ENCODE results near the gene GCFC2.

Gene GCFC2

GRCh38 chr2:75627902-75628504, 82.7 kb downstream of the GCFC2 start:
- Histone ChIP-seq H3K4me3 (ENCODE audit: low read depth in 1 of 2, low read length in 2 of 2) (no peak overlapping the region), H3K27ac (ENCODE audit: low read length) (no peak overlapping the region)

DNA sequence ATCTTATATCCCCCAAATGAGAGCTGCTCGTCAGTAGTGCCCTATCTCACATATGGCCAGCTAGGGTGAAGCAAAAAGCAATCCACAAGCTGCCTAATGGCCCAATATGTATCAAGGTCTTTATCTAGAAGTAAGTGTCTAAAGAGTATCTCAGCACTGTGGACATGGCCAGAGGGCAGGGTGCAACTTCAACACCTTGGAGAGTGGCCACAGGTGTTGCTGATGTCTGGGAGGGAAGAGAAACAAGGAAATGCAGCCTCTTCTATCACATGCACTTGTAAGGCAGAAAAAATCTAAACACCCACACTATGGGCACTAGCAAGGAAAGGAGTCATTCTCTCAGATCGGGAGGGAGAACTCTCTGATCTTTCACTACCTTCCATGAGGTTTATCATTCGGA, 87.8 kb downstream of the GCFC2 start:
- Histone ChIP-seq H3K27ac (ENCODE audit: low read length) (no peak overlapping the region), H3K4me1 (ENCODE audit: control insufficient read depth in 1 of 2, insufficient read depth in 2 of 2, low read length in 2 of 2) (no peaks in the 10 kb centered on the region), H3K9me3 (ENCODE audit: control insufficient read depth in 1 of 2, low read length in 2 of 2) (no peaks in the 10 kb centered on the region), H3K27me3 (ENCODE audit: low read depth, low read length) (no peaks in the 10 kb centered on the region), H3K4me3 (ENCODE audit: low read depth in 1 of 2, low read length in 2 of 2) (no peak overlapping the region), H3K36me3 (ENCODE audit: control insufficient read depth in 1 of 2, insufficient read depth in 2 of 2, low read length in 2 of 2) (no peaks in the 10 kb centered on the region)

More at GRCh38 chr2:75627902-75628504, 82.7 kb downstream of the GCFC2 start:
- Histone ChIP-seq H3K27me3 (ENCODE audit: low read depth, low read length) (no peaks in the 10 kb centered on the region), H3K4me1 (ENCODE audit: control insufficient read depth in 1 of 2, insufficient read depth in 2 of 2, low read length in 2 of 2) (no peaks in the 10 kb centered on the region), H3K9me3 (ENCODE audit: control insufficient read depth in 1 of 2, low read length in 2 of 2) (no peaks in the 10 kb centered on the region), H3K36me3 (ENCODE audit: control insufficient read depth in 1 of 2, insufficient read depth in 2 of 2, low read length in 2 of 2) (no peaks in the 10 kb centered on the region)

DNA sequence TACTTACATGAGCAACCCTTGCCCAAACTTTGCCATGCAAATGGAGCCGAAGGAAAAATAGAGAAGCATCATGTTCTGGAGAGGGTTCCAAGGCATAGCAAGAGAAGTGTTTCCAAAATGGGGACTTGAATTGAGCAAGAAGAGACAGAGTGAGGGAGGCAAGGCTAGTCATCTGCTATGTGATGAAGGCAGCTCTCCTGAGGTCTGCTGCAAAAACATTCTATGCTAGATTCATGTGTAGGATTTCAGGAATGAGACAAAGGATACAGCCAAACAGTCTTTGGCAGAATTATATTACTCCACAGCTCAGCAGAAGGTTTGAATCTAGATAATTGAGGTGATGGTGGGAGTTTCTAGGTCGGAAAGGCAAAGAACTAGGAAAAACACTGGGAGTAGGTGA, 88.2 kb downstream of the GCFC2 start:
- Histone ChIP-seq H3K36me3 (ENCODE audit: control insufficient read depth in 1 of 2, insufficient read depth in 2 of 2, low read length in 2 of 2) (no peaks in the 10 kb centered on the region), H3K4me1 (ENCODE audit: control insufficient read depth in 1 of 2, insufficient read depth in 2 of 2, low read length in 2 of 2) (no peaks in the 10 kb centered on the region), H3K9me3 (ENCODE audit: control insufficient read depth in 1 of 2, low read length in 2 of 2) (no peaks in the 10 kb centered on the region), H3K27ac (ENCODE audit: low read length) (no peak overlapping the region), H3K27me3 (ENCODE audit: low read depth, low read length) (no peaks in the 10 kb centered on the region), H3K4me3 (ENCODE audit: low read depth in 1 of 2, low read length in 2 of 2) (no peak overlapping the region)

DNA sequence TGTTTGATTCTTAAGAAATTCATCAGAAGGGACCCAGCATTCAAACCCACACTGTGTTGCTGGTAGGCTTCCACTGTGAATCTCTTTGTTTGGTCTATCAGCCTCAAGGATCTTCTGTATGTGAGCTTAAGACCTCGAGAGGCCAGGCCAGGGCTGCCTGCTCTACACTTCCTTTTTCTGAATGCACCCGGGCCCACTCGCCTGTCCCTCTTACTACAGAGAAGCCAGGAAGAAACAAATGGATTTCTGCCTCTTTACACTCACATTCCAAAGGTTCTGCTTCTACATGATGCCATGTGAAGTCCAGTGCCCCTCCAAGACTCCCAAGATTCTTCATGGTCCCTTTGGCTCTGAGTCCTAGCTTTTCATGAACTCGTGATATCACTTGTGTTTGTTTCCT, 89.5 kb downstream of the GCFC2 start:
- no peak overlapping the region for H3K27ac ChIP-seq (ENCODE audit: low read length)
- no peak overlapping the region for H3K4me3 ChIP-seq (ENCODE audit: low read depth in 1 of 2, low read length in 2 of 2)
- no peaks in the 10 kb centered on the region for H3K4me1 ChIP-seq (ENCODE audit: control insufficient read depth in 1 of 2, insufficient read depth in 2 of 2, low read length in 2 of 2)
- peaks cover 0 to 4% of the 10 kb centered on the region in 2 donors for H3K9me3 ChIP-seq (ENCODE audit: control insufficient read depth in 1 of 2, low read length in 2 of 2)
- H3K27me3 ChIP-seq (ENCODE audit: low read depth, low read length): no peaks in the 10 kb centered on the region
- no peaks in the 10 kb centered on the region for H3K36me3 ChIP-seq (ENCODE audit: control insufficient read depth in 1 of 2, insufficient read depth in 2 of 2, low read length in 2 of 2)

DNA sequence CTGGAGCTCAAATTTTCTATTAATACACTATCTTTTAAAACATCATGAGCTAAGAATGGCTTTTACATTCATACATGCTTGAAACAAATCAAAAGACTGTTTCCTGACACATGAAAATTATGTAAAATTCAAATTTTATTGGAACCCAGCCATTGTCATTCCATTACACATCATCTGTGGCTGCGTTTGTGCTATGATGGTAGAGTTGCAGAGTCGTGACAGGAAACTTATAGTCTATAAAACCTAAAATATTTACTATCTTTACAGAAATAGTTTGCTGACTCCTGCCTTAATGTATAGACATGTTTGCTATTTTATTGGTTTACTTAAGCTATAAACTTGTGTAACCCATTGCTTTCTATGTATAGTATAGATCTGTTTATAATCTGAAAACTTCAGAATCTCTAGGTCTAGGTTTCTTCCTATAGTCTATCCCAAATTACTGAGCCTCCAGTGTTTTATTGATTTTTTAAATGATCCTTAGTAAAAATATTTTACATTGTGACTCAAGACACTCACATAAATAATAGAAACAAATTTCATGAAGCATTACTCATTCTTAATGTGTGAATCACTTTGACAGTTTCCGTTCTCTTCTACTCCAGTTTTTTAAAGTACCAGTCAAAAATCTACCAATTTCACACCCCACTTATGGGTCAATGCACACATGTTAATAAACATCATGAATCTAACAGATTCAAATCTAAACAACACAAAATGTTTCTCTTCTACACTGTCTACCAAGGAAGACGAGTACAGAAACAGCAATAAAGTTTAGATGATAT, 90.6 kb downstream of the GCFC2 start:
- no peaks in the 10 kb centered on the region for H3K36me3 ChIP-seq (ENCODE audit: control insufficient read depth in 1 of 2, insufficient read depth in 2 of 2, low read length in 2 of 2)
- peaks cover 0 to 4% of the 10 kb centered on the region in 2 donors for H3K9me3 ChIP-seq (ENCODE audit: control insufficient read depth in 1 of 2, low read length in 2 of 2)
- H3K27me3 ChIP-seq (ENCODE audit: low read depth, low read length): no peaks in the 10 kb centered on the region
- no peaks in the 10 kb centered on the region for H3K4me1 ChIP-seq (ENCODE audit: control insufficient read depth in 1 of 2, insufficient read depth in 2 of 2, low read length in 2 of 2)
- H3K4me3 ChIP-seq (ENCODE audit: low read depth in 1 of 2, low read length in 2 of 2): no peak overlapping the region
- H3K27ac ChIP-seq (ENCODE audit: low read length): no peak overlapping the region

DNA sequence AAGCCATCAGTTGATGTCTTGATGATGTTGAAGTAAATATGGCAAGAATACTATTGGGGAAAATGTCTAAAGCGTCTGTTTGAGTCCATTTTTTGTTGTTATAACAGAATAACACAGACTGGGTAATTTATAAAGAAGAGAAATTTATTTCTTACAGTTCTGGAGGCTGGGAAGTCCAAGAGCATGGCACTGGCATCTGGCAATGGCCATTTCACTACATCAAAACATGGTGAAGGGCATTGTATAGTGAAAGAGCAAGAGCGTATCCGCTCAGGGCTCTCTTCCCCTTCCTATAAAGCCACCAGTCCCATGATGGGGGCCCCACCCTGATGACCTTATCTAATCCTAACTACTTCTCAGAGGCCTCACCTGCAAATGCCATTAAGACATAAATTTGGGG, 93.8 kb downstream of the GCFC2 start:
- H3K4me3 ChIP-seq (ENCODE audit: low read depth in 1 of 2, low read length in 2 of 2): no peak overlapping the region
- H3K27me3 ChIP-seq (ENCODE audit: low read depth, low read length): no peaks in the 10 kb centered on the region
- H3K9me3 ChIP-seq (ENCODE audit: control insufficient read depth in 1 of 2, low read length in 2 of 2): peaks cover 0 to 4% of the 10 kb centered on the region in 2 donors
- H3K27ac ChIP-seq (ENCODE audit: low read length): no peak overlapping the region
- H3K36me3 ChIP-seq (ENCODE audit: control insufficient read depth in 1 of 2, insufficient read depth in 2 of 2, low read length in 2 of 2): no peaks in the 10 kb centered on the region
- no peaks in the 10 kb centered on the region for H3K4me1 ChIP-seq (ENCODE audit: control insufficient read depth in 1 of 2, insufficient read depth in 2 of 2, low read length in 2 of 2)

DNA sequence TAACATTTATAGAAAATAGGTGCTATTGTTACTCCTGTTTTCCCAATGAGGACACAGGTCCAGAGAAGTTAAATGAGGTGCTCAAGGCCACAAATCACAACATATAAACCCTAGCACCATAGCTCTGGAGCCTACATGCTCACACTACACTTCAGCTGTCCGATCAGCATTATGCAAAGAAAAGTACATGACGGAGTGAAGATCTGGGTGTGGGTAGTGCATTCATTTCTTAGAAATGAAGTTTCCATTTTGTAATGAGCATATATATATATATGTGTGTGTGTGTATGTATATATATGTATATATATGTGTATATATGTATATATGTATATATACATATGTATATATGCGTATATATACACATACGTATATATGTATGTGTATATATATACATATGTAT, 94.3 kb downstream of the GCFC2 start:
- Histone ChIP-seq H3K36me3 (ENCODE audit: control insufficient read depth in 1 of 2, insufficient read depth in 2 of 2, low read length in 2 of 2) (no peaks in the 10 kb centered on the region), H3K4me3 (ENCODE audit: low read depth in 1 of 2, low read length in 2 of 2) (no peak overlapping the region), H3K9me3 (ENCODE audit: control insufficient read depth in 1 of 2, low read length in 2 of 2) (peaks cover 0 to 4% of the 10 kb centered on the region in 2 donors), H3K4me1 (ENCODE audit: control insufficient read depth in 1 of 2, insufficient read depth in 2 of 2, low read length in 2 of 2) (no peaks in the 10 kb centered on the region), H3K27me3 (ENCODE audit: low read depth, low read length) (no peaks in the 10 kb centered on the region), H3K27ac (ENCODE audit: low read length) (no peak overlapping the region)

GRCh38 chr2:75614162-75614651, 96.5 kb downstream of the GCFC2 start:
- Histone ChIP-seq H3K27me3 (ENCODE audit: low read depth, low read length) (no peaks in the 10 kb centered on the region), H3K36me3 (ENCODE audit: control insufficient read depth in 1 of 2, insufficient read depth in 2 of 2, low read length in 2 of 2) (no peaks in the 10 kb centered on the region), H3K27ac (ENCODE audit: low read length) (no peak overlapping the region), H3K4me1 (ENCODE audit: control insufficient read depth in 1 of 2, insufficient read depth in 2 of 2, low read length in 2 of 2) (no peaks in the 10 kb centered on the region), H3K4me3 (ENCODE audit: low read depth in 1 of 2, low read length in 2 of 2) (no peak overlapping the region), H3K9me3 (ENCODE audit: control insufficient read depth in 1 of 2, low read length in 2 of 2) (peaks cover 0 to 4% of the 10 kb centered on the region in 2 donors)

GRCh38 chr2:75612862-75613243, 97.9 kb downstream of the GCFC2 start:
- Histone ChIP-seq H3K9me3 (ENCODE audit: control insufficient read depth in 1 of 2, low read length in 2 of 2) (peaks cover 0 to 4% of the 10 kb centered on the region in 2 donors), H3K27me3 (ENCODE audit: low read depth, low read length) (peaks cover 10% of the 10 kb centered on the region), H3K4me3 (ENCODE audit: low read depth in 1 of 2, low read length in 2 of 2) (no peak overlapping the region), H3K27ac (ENCODE audit: low read length) (no peak overlapping the region), H3K36me3 (ENCODE audit: control insufficient read depth in 1 of 2, insufficient read depth in 2 of 2, low read length in 2 of 2) (no peaks in the 10 kb centered on the region), H3K4me1 (ENCODE audit: control insufficient read depth in 1 of 2, insufficient read depth in 2 of 2, low read length in 2 of 2) (no peaks in the 10 kb centered on the region)
